ENCODE measurements around the gene GFOD1. TPM values are rescaled to one million over a fixed set of nuclear protein-coding genes. Genes with fewer than 3 reads are reported as not detected.

Gene GFOD1
- total and polyA plus RNA-seq, 2 of the 4 experiments (the other 2 are of a cell fraction) = 1.8 to 3.4 TPM

GRCh38 chr6:13461805-13462204, 25.6 kb downstream of the GFOD1 start:
- Histone ChIP-seq H3K4me3 (ENCODE audit: insufficient read depth, low read depth, low read length) (no peak overlapping the region), H2AFZ (replicated peaks; ENCODE audit: low read length, poor library complexity) (peak overlapping the region; percentile 47), H3K9ac (ENCODE audit: low read depth, low read length) (no peak overlapping the region), H2AK5ac (ENCODE audit: low read depth, low read length) (peak overlapping the region; percentile 56; the same call in 1 of the 2 replicates), H3K14ac (replicated peaks; ENCODE audit: low read depth, low read length) (0 out of 2 replicates have a peak overlapping the region, but pooled peaks have one; percentile 44), H2BK20ac (ENCODE audit: low read depth, low read length) (0 out of 2 replicates have a peak overlapping the region, but pooled peaks have one; percentile 10), H4K91ac (ENCODE audit: insufficient read depth, low read depth, low read length) (no peak overlapping the region), H3K4ac (ENCODE audit: low read depth, low read length) (peak overlapping the region; percentile 41; the same call in 1 of the 2 replicates), H3K56ac (ENCODE audit: extremely low read depth, insufficient read depth, low read length) (no peak overlapping the region), H3K36me3 (ENCODE audit: control insufficient read depth, insufficient read depth, low read length) (no peaks in the 10 kb centered on the region), H2AK9ac (replicated peaks; ENCODE audit: low read depth, low read length, poor library complexity) (no peak overlapping the region), H3K23ac (ENCODE audit: low read depth, low read length) (no peak overlapping the region), H3K9me3 (ENCODE audit: control insufficient read depth, insufficient read depth, low read length) (no peaks in the 10 kb centered on the region), H3K9me1 (ENCODE audit: insufficient read depth, low read length) (peaks cover 23% of the 10 kb centered on the region), H3K4me1 (ENCODE audit: control insufficient read depth, insufficient read depth, low read length) (peaks cover 18% of the 10 kb centered on the region), H4K8ac (ENCODE audit: low read depth in 2 of 2, low read length in 2 of 2) (no peak overlapping the region), H4K20me1 (ENCODE audit: insufficient read depth, low read length) (0 out of 2 replicates have a peak, but pooled peaks cover 4% of the 10 kb centered on the region), H3K4me2 (ENCODE audit: low read depth, low read length) (no peak overlapping the region), H2BK5ac (ENCODE audit: low read depth, low read length, poor library complexity, severe bottlenecking) (no peak overlapping the region), H2BK15ac (ENCODE audit: low read depth, low read length) (no peak overlapping the region), H3K79me1 (ENCODE audit: low read depth in 1 of 2, low read length in 2 of 2) (peaks cover 0 to 42% of the 10 kb centered on the region in 2 experiments; a peak in 1 of 4 replicates), H2BK120ac (ENCODE audit: low read depth, low read length) (peak overlapping the region; percentile 47), H3K27ac (ENCODE audit: insufficient read depth, low read length) (no peak overlapping the region), H3K18ac (ENCODE audit: low read depth, low read length) (no peak overlapping the region), H4K5ac (ENCODE audit: low read depth, low read length) (no peak overlapping the region; the same call in 1 of the 2 replicates), H3K27me3 (ENCODE audit: control insufficient read depth, insufficient read depth, low read length) (no peaks in the 10 kb centered on the region)
- ChIA-PET CTCF (interaction anchor here (1.0 kb wide), 1 partner anchor 10 kb away, joined by 3 read pairs; no protein-coding TSS in a partner anchor), POLR2A (ENCODE audit: unreplicated experiment) (no interaction called here)
- no CpG with 5 or more reads among the region's 6 CpGs for WGBS, 2 experiments (ENCODE audit: extremely low coverage in 2 of 2, insufficient read length in 1 of 2)
- ATAC-seq (ENCODE audit: low read depth) (no peak; the same call in 1 of the 2 replicates), DNase-seq (no peak)
- in situ Hi-C loops (cut with MboI; ENCODE audit: low sequenced_read_pairs) = no loop called here
- no peak for TF ChIP-seq RFX5 (IDR thresholded peaks at IDR 0.05; ENCODE audit: low read depth, low read length)
- no peak for TF ChIP-seq USF2 (IDR thresholded peaks at IDR 0.05; ENCODE audit: low read depth, low read length)
- TF ChIP-seq MXI1 (IDR thresholded peaks at IDR 0.05; ENCODE audit: borderline replicate concordance, low read depth, low read length) = no peak
- no peak for TF ChIP-seq RAD21 (IDR thresholded peaks at IDR 0.05; ENCODE audit: low read length)
- TF ChIP-seq SMC3 (IDR thresholded peaks at IDR 0.05; ENCODE audit: low read depth, low read length) = no peak
- TF ChIP-seq MAZ (IDR thresholded peaks at IDR 0.05; ENCODE audit: borderline replicate concordance, low read depth, low read length) = no peak
- TF ChIP-seq RCOR1 (IDR thresholded peaks at IDR 0.05; ENCODE audit: insufficient replicate concordance, low read length) = no peak
- TF ChIP-seq POLR2A (IDR thresholded peaks at IDR 0.05; ENCODE audit: low read depth, low read length) = no peak
- TF ChIP-seq, protein P1, sequence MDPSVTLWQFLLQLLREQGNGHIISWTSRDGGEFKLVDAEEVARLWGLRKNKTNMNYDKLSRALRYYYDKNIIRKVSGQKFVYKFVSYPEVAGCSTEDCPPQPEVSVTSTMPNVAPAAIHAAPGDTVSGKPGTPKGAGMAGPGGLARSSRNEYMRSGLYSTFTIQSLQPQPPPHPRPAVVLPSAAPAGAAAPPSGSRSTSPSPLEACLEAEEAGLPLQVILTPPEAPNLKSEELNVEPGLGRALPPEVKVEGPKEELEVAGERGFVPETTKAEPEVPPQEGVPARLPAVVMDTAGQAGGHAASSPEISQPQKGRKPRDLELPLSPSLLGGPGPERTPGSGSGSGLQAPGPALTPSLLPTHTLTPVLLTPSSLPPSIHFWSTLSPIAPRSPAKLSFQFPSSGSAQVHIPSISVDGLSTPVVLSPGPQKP (IDR thresholded peaks at IDR 0.05; ENCODE audit: borderline replicate concordance, low read depth, low read length) = no peak
- no peak for TF ChIP-seq NFE2L2 (IDR thresholded peaks at IDR 0.05; ENCODE audit: low read depth, low read length)
- no peak for TF ChIP-seq MAFK (IDR thresholded peaks at IDR 0.05; ENCODE audit: low read depth, low read length)
- TF ChIP-seq CHD1 (IDR thresholded peaks at IDR 0.05; ENCODE audit: low read depth, low read length) = no peak
- TF ChIP-seq FOS (IDR thresholded peaks at IDR 0.05; ENCODE audit: low read depth, low read length) = no peak
- no peak for TF ChIP-seq BHLHE40 (IDR thresholded peaks at IDR 0.05; ENCODE audit: low read depth, low read length)
- TF ChIP-seq CEBPB (IDR thresholded peaks at IDR 0.05; ENCODE audit: low read depth, low read length) = no peak
- no peak for TF ChIP-seq CTCF (conservative IDR thresholded peaks at IDR 0.05; ENCODE audit: low read depth, low read length)
- dilution Hi-C loops (cut with HindIII; ENCODE audit: low sequenced_read_pairs, unreplicated experiment) = no loop called here
- BruUV-seq (replicated peaks) = no TSS peak
- intact Hi-C loops (cut with micrococcal nuclease) = no loop called here
